Astrocyte (in vitro differentiated cells and primary cell): Measurements from ENCODE around the gene ZMIZ1. TPM values are rescaled to one million over a fixed set of nuclear protein-coding genes. Genes with fewer than 3 reads are reported as not detected.
A peak's percentile ranks its signal among the peaks of the same experiment; 100 is the strongest.

Experiments
- DNase-seq: peaks from one replicate; pipeline ENCODE4 v3.0.0-alpha.2; 2010; ENCODE audit warnings: low read depth
- FAIRE-seq: peaks from 2 replicates; lab custom pipeline; 2011; peaks lifted over from hg19 to GRCh38; lab: Jason Lieb, UNC
- H2AFZ ChIP-seq: 2 replicates; pipeline ENCODE4 v1.6.0; 2012; ENCODE audit warnings: low read depth, low read length, inconsistent platforms
- H3K27ac ChIP-seq: 2 replicates; pipeline ENCODE4 v1.5.1; 2011; ENCODE audit warnings: low read depth, low read length, inconsistent platforms
- H3K27me3 ChIP-seq: 2 replicates; pipeline ENCODE4 v1.6.0; 2011; ENCODE audit warnings: low read length, inconsistent platforms; ENCODE audit not compliant: insufficient read depth
- H3K36me3 ChIP-seq: 2 replicates; pipeline ENCODE4 v1.5.1; 2011; ENCODE audit warnings: low read length, inconsistent platforms; ENCODE audit not compliant: insufficient read depth
- H3K4me1 ChIP-seq: 2 replicates; pipeline ENCODE4 v1.5.1; 2011; ENCODE audit warnings: low read length, inconsistent platforms; ENCODE audit not compliant: insufficient read depth
- H3K4me2 ChIP-seq: 2 replicates; pipeline ENCODE4 v1.6.0; 2012; ENCODE audit warnings: low read length, inconsistent platforms
- H3K4me3 ChIP-seq: 2 replicates; pipeline ENCODE4 v1.5.1; 2011; ENCODE audit warnings: low read depth, mild to moderate bottlenecking, low read length, inconsistent platforms; ENCODE audit not compliant: insufficient read depth
- H3K79me2 ChIP-seq: 2 replicates; pipeline ENCODE4 v1.6.0; 2012; ENCODE audit warnings: mild to moderate bottlenecking, low read length, inconsistent platforms; ENCODE audit not compliant: insufficient read depth
- H3K9ac ChIP-seq: 2 replicates; pipeline ENCODE4 v1.6.0; 2012; ENCODE audit warnings: mild to moderate bottlenecking, low read length, inconsistent platforms
- H3K9me3 ChIP-seq: 2 replicates; pipeline ENCODE4 v1.5.1; 2012; ENCODE audit warnings: low read depth, mild to moderate bottlenecking, low read length, inconsistent platforms; ENCODE audit not compliant: insufficient read depth
- H4K20me1 ChIP-seq: 2 replicates; pipeline ENCODE4 v1.6.0; 2012; ENCODE audit warnings: low read length, inconsistent platforms; ENCODE audit not compliant: insufficient read depth
- H3K27ac Mint-ChIP-seq: one replicate; pipeline ENCODE4 v1.8.0; 2021; ENCODE audit warnings: mild to moderate bottlenecking, mixed read lengths; ENCODE audit not compliant: unreplicated experiment
- H3K27me3 Mint-ChIP-seq: one replicate; pipeline ENCODE4 v1.8.0; 2021; ENCODE audit warnings: low read depth, mixed read lengths; ENCODE audit not compliant: unreplicated experiment
- H3K36me3 Mint-ChIP-seq: one replicate; pipeline ENCODE4 v1.8.0; 2021; ENCODE audit warnings: low read depth, mixed read lengths; ENCODE audit not compliant: unreplicated experiment
- H3K4me1 Mint-ChIP-seq: one replicate; pipeline ENCODE4 v1.8.0; 2021; ENCODE audit warnings: low read depth, mixed read lengths; ENCODE audit not compliant: unreplicated experiment
- H3K4me3 Mint-ChIP-seq: one replicate; pipeline ENCODE4 v1.8.0; 2021; ENCODE audit warnings: mild to moderate bottlenecking, moderate library complexity, mixed read lengths; ENCODE audit not compliant: unreplicated experiment
- H3K9me3 Mint-ChIP-seq: one replicate; pipeline ENCODE4 v1.8.0; 2021; ENCODE audit warnings: mild to moderate bottlenecking, mixed read lengths; ENCODE audit not compliant: unreplicated experiment
- EZH2 ChIP-seq: IDR thresholded peaks from 2 replicates; pipeline ENCODE4 v1.6.1; 2012; ENCODE audit warnings: mild to moderate bottlenecking, low read length, inconsistent platforms; ENCODE audit not compliant: insufficient read depth
- total RNA-seq: library from RNA; stranded (reverse); gene quantifications from 2 replicates; pipeline ENCODE4 v1.2.1, GENCODE V29; 2021
- TF ChIP-seq, protein P1 (sequence below): IDR thresholded peaks from 2 replicates; pipeline ENCODE4 v1.5.1; 2011; ENCODE audit warnings: low read depth, mild to moderate bottlenecking, inconsistent platforms, low read length, moderate library complexity; ENCODE audit not compliant: insufficient read depth

Gene ZMIZ1
- total RNA-seq, 1 donor from 2014 or later, result 45.5 TPM

DNA sequence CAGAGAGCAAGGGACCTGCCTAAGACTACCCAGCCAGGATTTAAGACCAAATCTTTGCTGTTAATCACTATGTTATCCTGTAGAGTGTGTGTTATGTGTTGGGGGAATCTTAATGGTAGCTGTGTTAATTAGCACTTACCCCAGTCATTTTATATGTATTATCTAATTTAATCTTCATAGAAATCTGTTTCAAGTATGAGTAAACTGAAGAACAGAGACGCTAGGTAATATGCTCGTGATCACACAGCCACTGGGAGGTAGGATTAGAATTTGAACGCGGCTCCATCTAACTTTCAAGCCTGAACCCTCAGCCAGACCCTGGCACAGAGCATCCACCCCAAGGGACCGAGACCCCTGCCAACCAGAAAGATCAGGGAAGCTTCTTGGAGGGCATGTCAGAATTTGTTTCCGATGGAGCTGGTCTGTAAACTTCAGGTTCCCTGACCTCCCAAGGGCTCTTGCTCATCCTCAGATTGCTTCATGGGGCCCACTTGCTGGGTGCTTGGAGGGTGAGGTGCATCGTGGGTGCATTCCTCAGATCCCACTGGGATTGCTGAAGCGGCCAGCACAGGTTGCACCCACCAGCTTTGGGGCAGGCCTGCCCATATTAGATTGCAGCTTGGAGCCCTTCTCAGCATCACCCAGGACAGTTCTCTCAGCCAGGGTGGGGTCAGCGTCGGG lies 105.0 kb downstream of the ZMIZ1 start:
- Mint-ChIP-seq H3K9me3 (no peaks in the 10 kb centered on the region), H3K4me3 (no peak overlapping the region), H3K36me3 (peaks cover 15% of the 10 kb centered on the region), H3K27ac (no peak overlapping the region), H3K27me3 (no peaks in the 10 kb centered on the region), H3K4me1 (peaks cover 49% of the 10 kb centered on the region)
- H3K4me2 ChIP-seq, result no peak overlapping the region
- no peak overlapping the region for H3K4me3 ChIP-seq
- H4K20me1 ChIP-seq, result peaks cover 79% of the 10 kb centered on the region
- H3K9ac ChIP-seq, result no peak overlapping the region
- no peaks in the 10 kb centered on the region for H3K9me3 ChIP-seq
- no peaks in the 10 kb centered on the region for H3K27me3 ChIP-seq
- H3K27ac ChIP-seq, result no peak overlapping the region
- H3K4me1 ChIP-seq, result peaks cover 37% of the 10 kb centered on the region
- H2AFZ ChIP-seq, result no peak overlapping the region
- H3K79me2 ChIP-seq, result peaks cover 70% of the 10 kb centered on the region
- TF ChIP-seq, protein P1, sequence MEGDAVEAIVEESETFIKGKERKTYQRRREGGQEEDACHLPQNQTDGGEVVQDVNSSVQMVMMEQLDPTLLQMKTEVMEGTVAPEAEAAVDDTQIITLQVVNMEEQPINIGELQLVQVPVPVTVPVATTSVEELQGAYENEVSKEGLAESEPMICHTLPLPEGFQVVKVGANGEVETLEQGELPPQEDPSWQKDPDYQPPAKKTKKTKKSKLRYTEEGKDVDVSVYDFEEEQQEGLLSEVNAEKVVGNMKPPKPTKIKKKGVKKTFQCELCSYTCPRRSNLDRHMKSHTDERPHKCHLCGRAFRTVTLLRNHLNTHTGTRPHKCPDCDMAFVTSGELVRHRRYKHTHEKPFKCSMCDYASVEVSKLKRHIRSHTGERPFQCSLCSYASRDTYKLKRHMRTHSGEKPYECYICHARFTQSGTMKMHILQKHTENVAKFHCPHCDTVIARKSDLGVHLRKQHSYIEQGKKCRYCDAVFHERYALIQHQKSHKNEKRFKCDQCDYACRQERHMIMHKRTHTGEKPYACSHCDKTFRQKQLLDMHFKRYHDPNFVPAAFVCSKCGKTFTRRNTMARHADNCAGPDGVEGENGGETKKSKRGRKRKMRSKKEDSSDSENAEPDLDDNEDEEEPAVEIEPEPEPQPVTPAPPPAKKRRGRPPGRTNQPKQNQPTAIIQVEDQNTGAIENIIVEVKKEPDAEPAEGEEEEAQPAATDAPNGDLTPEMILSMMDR, result no peak
- TF ChIP-seq EZH2, result no peak
- peaks cover 18% of the 10 kb centered on the region for H3K36me3 ChIP-seq
- no peak for DNase-seq
- FAIRE-seq, result no peak

DNA sequence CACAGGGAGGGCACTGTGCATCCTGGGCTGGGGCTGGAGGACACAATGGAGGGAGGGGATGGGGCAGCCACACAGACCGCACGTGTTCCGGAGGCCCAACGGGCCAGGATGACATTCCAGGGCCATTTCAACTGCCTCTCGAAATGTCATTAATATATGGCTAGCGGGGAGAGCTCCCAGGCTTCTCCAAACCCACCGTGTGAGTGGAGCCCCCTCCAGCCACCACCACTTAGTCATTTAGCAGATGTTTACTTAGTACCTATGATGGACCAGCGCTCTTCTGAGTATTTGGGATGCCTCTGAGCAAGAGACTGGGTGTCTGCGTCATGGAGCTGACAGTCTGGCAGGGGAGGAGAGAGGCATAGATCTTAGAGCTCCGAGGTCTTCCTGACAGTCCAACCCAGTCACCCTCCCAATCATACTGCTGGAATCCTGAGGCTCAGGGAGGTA lies 107.3 kb downstream of the ZMIZ1 start:
- H3K79me2 ChIP-seq, result peaks cover 68% of the 10 kb centered on the region
- H3K9me3 Mint-ChIP-seq, result no peaks in the 10 kb centered on the region

More for the DNA sequence above, 107.3 kb downstream of the ZMIZ1 start:
- H3K36me3 ChIP-seq, result peaks cover 6% of the 10 kb centered on the region
- Mint-ChIP-seq H3K4me3 (no peak overlapping the region), H3K27ac (no peak overlapping the region), H3K36me3 (peaks cover 10% of the 10 kb centered on the region), H3K4me1 (peaks cover 64% of the 10 kb centered on the region), H3K27me3 (no peaks in the 10 kb centered on the region)
- no peaks in the 10 kb centered on the region for H3K27me3 ChIP-seq
- TF ChIP-seq EZH2, result no peak
- TF ChIP-seq, protein P1, result no peak
- peaks cover 77% of the 10 kb centered on the region for H4K20me1 ChIP-seq
- H3K9me3 ChIP-seq, result no peaks in the 10 kb centered on the region
- H3K9ac ChIP-seq, result peak overlapping the region; percentile 45
- H2AFZ ChIP-seq, result no peak overlapping the region
- H3K4me3 ChIP-seq, result no peak overlapping the region
- H3K27ac ChIP-seq, result peak overlapping the region; percentile 29
- DNase-seq (peak; percentile 88), FAIRE-seq (no peak)
- peaks cover 58% of the 10 kb centered on the region for H3K4me1 ChIP-seq
- peak overlapping the region; percentile 24 for H3K4me2 ChIP-seq
